ENCODE data around the gene CELA2B.

- TF ChIP-seq CTCF (IDR thresholded peaks at IDR 0.05) (no peak), POLR2A (IDR thresholded peaks at IDR 0.05) (no peak)
Observed at GRCh38 chr1:15440357-15440756, 35.5 kb upstream of the CELA2B start.
